Measurements from ENCODE around the gene RAMP1.

The RAMP1 gene

DNA sequence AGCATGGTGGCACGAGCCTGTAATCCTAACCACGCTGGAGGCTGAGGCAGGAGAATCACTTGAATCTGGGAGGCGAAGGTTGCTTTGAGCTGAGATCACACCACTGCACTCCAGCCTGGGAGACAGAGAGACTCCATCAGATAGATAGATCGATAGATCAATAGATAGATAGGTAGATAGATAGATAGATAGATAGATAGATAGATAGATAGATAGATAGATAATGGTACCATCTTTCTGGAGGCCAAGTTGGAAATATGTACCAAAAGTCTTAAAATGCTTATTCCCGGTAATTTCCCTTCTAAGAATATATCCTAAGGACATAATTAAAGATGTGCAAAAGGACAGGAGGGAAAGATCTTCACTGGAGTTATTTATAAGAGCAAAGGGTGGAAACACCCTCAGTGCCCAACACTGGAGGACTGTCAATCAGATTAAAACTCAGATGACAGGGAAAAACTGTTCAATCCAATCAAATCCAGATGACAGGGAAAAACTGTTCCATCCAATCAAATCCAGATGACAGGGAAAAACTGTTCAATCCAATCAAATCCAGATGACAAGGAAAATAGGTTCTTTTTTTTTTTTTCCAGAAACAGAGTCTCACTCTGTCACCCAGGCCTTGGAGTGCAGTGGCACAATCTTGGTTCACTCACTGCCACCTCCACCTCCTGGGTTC lies 58.4 kb downstream of the RAMP1 start:
- peaks cover 11% of the 10 kb centered on the region for H3K4me1 ChIP-seq
- no peaks in the 10 kb centered on the region for H3K9me3 ChIP-seq
- TF ChIP-seq, protein P1, sequence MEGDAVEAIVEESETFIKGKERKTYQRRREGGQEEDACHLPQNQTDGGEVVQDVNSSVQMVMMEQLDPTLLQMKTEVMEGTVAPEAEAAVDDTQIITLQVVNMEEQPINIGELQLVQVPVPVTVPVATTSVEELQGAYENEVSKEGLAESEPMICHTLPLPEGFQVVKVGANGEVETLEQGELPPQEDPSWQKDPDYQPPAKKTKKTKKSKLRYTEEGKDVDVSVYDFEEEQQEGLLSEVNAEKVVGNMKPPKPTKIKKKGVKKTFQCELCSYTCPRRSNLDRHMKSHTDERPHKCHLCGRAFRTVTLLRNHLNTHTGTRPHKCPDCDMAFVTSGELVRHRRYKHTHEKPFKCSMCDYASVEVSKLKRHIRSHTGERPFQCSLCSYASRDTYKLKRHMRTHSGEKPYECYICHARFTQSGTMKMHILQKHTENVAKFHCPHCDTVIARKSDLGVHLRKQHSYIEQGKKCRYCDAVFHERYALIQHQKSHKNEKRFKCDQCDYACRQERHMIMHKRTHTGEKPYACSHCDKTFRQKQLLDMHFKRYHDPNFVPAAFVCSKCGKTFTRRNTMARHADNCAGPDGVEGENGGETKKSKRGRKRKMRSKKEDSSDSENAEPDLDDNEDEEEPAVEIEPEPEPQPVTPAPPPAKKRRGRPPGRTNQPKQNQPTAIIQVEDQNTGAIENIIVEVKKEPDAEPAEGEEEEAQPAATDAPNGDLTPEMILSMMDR (IDR thresholded peaks at IDR 0.05; ENCODE audit: low read depth, low read length): no peak
- H3K27me3 ChIP-seq: no peaks in the 10 kb centered on the region
- DNase-seq: no peak
- H3K36me3 ChIP-seq: no peaks in the 10 kb centered on the region
- H3K4me3 ChIP-seq (ENCODE audit: low read depth, low read length): no peak overlapping the region

DNA sequence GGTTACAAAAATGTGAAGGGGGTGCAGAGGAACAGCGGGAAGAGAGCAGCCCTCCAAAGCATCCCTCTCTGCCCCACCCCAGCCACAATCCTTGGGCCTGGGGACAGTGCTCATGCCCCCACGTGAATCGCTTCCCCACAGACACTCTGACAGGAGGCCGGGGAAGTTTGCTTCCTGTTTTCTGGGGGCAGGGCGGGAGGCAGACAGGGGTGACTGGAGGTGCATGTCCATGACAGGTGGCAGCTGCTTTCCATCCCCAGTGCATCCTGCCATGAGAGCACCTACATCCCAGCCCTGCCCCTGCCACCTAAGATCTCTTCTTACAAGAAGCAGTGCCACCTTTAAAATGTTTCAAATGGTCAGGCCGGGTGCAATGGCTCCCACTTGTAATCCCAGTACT lies 60.2 kb downstream of the RAMP1 start:
- peaks cover 20% of the 10 kb centered on the region for H3K4me1 ChIP-seq
- no peaks in the 10 kb centered on the region for H3K36me3 ChIP-seq
- no peaks in the 10 kb centered on the region for H3K9me3 ChIP-seq
- DNase-seq: no peak
- TF ChIP-seq, protein P1 (IDR thresholded peaks at IDR 0.05; ENCODE audit: low read depth, low read length): no peak
- no peak overlapping the region for H3K4me3 ChIP-seq (ENCODE audit: low read depth, low read length)
- no peaks in the 10 kb centered on the region for H3K27me3 ChIP-seq

DNA sequence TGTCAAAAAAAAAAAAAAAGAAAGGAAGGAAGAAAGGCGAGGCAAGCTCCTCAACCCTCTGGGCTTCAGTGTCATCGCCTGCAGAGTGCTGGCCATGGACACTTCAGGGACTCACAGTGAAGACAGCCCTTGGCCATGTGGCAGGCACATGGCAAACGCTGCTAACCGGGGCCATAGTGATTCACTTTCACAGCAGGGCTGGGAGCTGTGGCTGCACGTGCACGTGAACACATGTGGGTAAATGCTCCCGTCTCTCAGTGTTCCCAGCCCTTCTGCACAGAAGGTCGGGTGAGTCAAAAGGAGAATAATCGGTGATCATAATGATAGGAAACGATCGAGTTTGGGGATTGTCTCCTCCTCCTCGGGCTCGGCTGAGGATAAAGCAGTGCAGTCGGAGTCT lies 61.2 kb downstream of the RAMP1 start:
- Histone ChIP-seq H3K9me3 (no peaks in the 10 kb centered on the region), H3K4me1 (peaks cover 20% of the 10 kb centered on the region), H3K36me3 (no peaks in the 10 kb centered on the region), H3K4me3 (ENCODE audit: low read depth, low read length) (no peak overlapping the region), H3K27me3 (no peaks in the 10 kb centered on the region)
- TF ChIP-seq, protein P1 (IDR thresholded peaks at IDR 0.05; ENCODE audit: low read depth, low read length): no peak
- DNase-seq: no peak

DNA sequence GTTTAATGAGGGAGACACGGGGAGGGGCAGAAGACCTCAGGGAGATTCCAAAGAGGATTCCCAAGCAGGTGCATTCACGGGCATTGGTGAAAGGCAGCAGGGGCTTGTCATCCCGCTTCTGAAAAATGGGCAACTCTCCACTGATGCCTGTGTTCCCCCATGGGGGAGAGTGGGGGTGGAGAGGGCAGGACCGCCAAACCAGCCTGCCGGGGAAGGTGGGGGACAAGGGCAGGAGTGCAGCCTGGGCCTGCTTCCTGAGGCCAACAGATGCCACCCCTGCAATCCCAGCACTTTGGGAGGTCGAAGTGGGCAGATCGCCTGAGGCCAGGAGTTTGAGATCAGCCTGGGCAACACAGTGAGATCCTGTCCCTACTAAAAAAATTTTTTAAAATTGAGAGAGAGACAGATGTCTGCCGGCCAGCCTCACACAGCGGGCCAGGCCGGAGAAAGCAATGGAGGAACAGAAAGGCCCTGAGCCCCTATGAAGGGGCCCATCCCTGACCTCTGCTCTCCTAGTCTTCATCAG lies 62.6 kb downstream of the RAMP1 start:
- Histone ChIP-seq H3K9me3 (no peaks in the 10 kb centered on the region), H3K4me3 (ENCODE audit: low read depth, low read length) (no peak overlapping the region), H3K4me1 (peaks cover 17% of the 10 kb centered on the region), H3K36me3 (no peaks in the 10 kb centered on the region), H3K27me3 (no peaks in the 10 kb centered on the region)
- no peak for DNase-seq
- TF ChIP-seq, protein P1 (IDR thresholded peaks at IDR 0.05; ENCODE audit: low read depth, low read length): no peak

DNA sequence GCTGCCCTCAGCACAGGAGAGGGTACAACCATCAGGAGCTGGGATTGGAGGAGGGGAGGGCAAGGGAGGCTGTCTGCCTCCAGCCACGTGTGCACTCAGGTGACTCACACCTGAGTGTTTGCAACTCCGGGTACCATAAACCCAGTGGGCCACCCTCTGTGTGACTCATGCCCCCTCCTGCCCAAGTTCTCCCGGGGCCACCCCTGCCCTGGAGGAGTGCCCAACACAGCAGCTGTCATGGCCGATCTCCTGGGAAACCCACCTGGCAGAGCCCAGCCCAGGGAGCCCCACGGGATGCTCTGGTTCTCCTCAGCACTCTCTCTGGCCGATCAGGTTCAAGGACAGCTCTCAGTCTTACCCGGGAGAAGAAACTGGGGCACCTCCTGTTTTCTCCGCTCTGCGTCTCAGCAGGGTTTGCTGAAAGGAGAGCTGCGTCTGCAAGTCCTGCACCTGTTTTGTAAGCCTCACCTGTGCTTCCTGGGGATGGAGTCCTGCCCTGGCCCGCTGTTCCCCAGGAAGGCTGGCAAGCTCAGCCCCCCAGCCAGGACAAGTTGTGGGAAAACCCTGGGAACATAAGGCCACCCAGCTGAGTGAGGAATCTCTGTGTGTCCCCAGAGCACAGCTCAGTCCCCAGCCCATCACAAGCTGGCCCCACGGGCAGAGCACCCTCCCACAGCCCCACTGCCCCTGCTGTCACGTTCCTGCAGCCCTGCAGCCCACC lies 63.4 kb downstream of the RAMP1 start:
- no peak for DNase-seq
- H3K4me1 ChIP-seq: peaks cover 9% of the 10 kb centered on the region

More for the DNA sequence above, 63.4 kb downstream of the RAMP1 start:
- H3K4me3 ChIP-seq (ENCODE audit: low read depth, low read length): peak overlapping the region; percentile 66
- H3K9me3 ChIP-seq: no peaks in the 10 kb centered on the region
- TF ChIP-seq, protein P1 (IDR thresholded peaks at IDR 0.05; ENCODE audit: low read depth, low read length): no peak
- H3K36me3 ChIP-seq: no peaks in the 10 kb centered on the region
- H3K27me3 ChIP-seq: no peaks in the 10 kb centered on the region
